ENCODE data around the gene SHROOM4.

DNA sequence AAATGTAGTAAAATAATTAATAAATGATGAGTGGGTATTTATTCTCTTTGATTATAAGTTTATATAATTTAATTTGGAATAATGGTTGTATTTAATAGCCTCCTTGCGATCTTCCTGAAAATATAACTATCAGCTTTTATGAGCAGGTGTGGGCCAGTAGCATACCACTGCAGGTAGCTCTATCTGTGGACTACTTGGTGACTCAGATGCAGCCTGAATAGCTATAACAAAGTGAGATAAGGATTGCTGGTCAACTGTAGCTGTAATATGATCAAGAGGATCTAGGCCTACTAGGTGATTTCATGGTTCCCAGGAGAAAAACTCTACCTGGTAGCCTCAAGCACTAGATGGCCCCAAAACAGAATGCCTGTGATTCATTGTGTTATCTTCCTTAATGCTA lies 49.5 kb upstream of the SHROOM4 start:
- TF ChIP-seq CTCF (IDR thresholded peaks at IDR 0.05) = no peak
- no peak for TF ChIP-seq EP300 (IDR thresholded peaks at IDR 0.05)
- no peak for TF ChIP-seq POLR2A (IDR thresholded peaks at IDR 0.05)
